Nephron (organoid): ENCODE data around the gene SCGB2B2.
"Not testable (repeated sequence)": the region's sequence is repeated elsewhere in the genome, so short reads cannot be mapped to it uniquely, and the experiment has no call there.

Source experiments
- H3K27ac Mint-ChIP-seq, 3 experiments: 2 replicates each; pipeline ENCODE4 v1.8.0; 2020; ENCODE audit warnings: mixed read lengths in 3 of 3, mild to moderate bottlenecking in 2 of 3, moderate library complexity in 1 of 3
- H3K27me3 Mint-ChIP-seq: 2 replicates; pipeline ENCODE4 v1.8.0; 2021; ENCODE audit warnings: low read depth, mild to moderate bottlenecking, moderate library complexity, mixed read lengths
- H3K36me3 Mint-ChIP-seq: 2 replicates; pipeline ENCODE4 v1.8.0; 2020; ENCODE audit warnings: low read depth, mixed read lengths
- H3K4me1 Mint-ChIP-seq: 2 replicates; pipeline ENCODE4 v1.8.0; 2020; ENCODE audit warnings: mixed read lengths
- H3K4me3 Mint-ChIP-seq, 3 experiments: 2 replicates each; pipeline ENCODE4 v1.8.0; 2020; ENCODE audit warnings: mild to moderate bottlenecking in 3 of 3, mixed read lengths in 3 of 3, moderate library complexity in 2 of 3
- H3K9me3 Mint-ChIP-seq: 2 replicates; pipeline ENCODE4 v1.8.0; 2020; ENCODE audit warnings: mixed read lengths
- TF ChIP-seq, protein P1 (sequence below), 3 experiments: fragments of 200-600 bp; sonication (generic); IDR thresholded peaks; one replicate each; pipeline ENCODE4 v1.5.0; 2021; ENCODE audit warnings: antibody characterized with exemption in 3 of 3; ENCODE audit not compliant: unreplicated experiment in 3 of 3

The SCGB2B2 gene

DNA sequence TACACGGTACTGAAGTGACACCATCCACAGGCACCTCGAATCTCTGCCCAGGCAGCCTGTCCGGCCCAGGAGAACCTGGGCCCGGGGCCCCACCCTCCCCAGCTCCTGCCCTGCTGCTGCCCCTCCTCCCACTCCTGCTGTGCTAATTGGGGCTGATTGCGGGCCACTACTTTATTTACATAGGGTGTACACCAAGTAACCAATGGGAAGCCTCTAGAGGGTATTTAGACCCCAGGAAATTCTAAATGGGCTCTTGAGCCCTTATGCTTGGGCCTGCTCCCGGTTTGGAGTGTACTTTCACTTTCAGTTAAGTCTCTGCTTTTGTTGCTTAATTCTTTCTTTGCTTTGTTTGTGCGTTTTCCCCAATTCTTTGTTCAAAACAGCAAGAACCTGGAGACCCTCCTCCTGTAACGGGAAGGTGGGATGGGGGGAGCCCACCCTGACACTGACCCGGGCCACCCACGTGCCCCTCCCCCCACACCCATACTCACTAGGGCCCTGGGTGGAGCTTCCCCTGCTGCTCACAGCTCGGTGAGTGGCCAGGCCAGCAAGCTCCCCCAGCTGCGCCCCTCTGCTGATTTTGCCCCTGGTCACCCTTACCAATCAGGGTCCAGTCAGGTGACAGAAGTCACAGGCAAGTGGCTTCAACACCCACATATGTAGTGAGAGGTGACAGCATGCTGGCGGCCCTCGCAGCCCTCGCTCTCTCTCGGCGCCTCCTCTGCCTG is 9.4 kb downstream of the SCGB2B2 start:
- TF ChIP-seq, protein P1, sequence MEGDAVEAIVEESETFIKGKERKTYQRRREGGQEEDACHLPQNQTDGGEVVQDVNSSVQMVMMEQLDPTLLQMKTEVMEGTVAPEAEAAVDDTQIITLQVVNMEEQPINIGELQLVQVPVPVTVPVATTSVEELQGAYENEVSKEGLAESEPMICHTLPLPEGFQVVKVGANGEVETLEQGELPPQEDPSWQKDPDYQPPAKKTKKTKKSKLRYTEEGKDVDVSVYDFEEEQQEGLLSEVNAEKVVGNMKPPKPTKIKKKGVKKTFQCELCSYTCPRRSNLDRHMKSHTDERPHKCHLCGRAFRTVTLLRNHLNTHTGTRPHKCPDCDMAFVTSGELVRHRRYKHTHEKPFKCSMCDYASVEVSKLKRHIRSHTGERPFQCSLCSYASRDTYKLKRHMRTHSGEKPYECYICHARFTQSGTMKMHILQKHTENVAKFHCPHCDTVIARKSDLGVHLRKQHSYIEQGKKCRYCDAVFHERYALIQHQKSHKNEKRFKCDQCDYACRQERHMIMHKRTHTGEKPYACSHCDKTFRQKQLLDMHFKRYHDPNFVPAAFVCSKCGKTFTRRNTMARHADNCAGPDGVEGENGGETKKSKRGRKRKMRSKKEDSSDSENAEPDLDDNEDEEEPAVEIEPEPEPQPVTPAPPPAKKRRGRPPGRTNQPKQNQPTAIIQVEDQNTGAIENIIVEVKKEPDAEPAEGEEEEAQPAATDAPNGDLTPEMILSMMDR (IDR thresholded peaks at IDR 0.05; ENCODE audit: unreplicated experiment in 3 of 3): no peak
- H3K4me1 Mint-ChIP-seq: no peaks in the 10 kb centered on the region
- no peaks in the 10 kb centered on the region for H3K36me3 Mint-ChIP-seq
- H3K27me3 Mint-ChIP-seq: peaks cover 4% of the 10 kb centered on the region
- no peak overlapping the region for H3K4me3 Mint-ChIP-seq
- no peak overlapping the region for H3K27ac Mint-ChIP-seq
- no peaks in the 10 kb centered on the region for H3K9me3 Mint-ChIP-seq

DNA sequence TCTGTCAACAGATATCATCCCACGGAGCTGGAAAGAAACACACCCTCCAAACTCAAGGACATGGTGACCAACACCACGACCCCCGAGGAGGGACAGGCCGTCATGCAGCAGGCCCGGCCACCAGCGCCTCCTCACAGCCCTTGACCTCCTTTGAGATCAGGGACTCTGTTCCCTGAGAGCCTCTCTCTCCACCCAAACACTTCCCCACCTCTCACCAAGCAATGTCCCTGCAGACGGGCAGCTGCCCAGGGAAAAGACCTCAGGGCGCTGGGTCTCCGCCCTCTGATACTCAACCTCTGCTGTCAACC is 10.0 kb downstream of the SCGB2B2 start:
- H3K27me3 Mint-ChIP-seq: peaks cover 4% of the 10 kb centered on the region
- no peaks in the 10 kb centered on the region for H3K9me3 Mint-ChIP-seq
- no peaks in the 10 kb centered on the region for H3K4me1 Mint-ChIP-seq
- TF ChIP-seq, protein P1 (IDR thresholded peaks at IDR 0.05; ENCODE audit: unreplicated experiment in 3 of 3): no peak
- no peak overlapping the region for H3K27ac Mint-ChIP-seq
- H3K36me3 Mint-ChIP-seq: no peaks in the 10 kb centered on the region
- H3K4me3 Mint-ChIP-seq: no peak overlapping the region

DNA sequence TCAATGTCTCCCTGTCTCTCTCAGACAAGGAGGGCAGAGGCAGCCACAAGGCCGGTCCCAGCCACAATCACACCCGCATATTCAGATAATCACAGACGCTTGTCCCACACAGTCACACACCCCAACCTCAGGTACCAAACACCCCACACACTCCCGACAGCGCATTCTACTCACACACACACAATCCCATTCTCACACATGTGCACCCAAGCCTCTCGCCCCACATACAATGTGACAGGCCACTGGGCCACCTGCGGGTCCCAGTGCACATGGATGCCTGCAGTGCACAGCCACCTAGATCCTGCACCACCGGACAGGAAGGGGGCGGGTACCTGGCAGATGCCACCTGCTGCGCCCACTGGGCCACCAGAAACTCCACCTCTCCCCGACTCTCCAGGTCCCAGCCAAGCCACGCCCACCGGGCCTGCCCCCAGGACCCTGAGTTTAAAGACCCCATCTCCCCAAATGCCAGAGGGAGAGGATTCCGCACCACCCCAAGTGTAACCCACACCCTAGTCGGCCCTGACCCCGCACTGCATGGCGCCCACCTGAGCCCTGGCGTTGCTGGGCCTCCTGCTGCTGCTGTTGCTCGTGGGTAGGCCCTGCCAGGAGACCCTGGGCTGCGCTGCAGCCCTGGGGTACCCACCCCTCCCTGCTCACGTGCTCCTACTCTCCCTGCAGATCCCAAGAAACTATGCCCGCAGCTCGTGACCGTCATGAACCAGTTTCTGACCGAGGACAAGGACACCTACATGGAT is 10.6 kb downstream of the SCGB2B2 start:
- Mint-ChIP-seq H3K4me3 (no peak overlapping the region), H3K36me3 (no peaks in the 10 kb centered on the region), H3K27ac (no peak overlapping the region), H3K27me3 (peaks cover 4% of the 10 kb centered on the region), H3K4me1 (no peaks in the 10 kb centered on the region), H3K9me3 (no peaks in the 10 kb centered on the region)
- TF ChIP-seq, protein P1 (IDR thresholded peaks at IDR 0.05; ENCODE audit: unreplicated experiment in 3 of 3): no peak

DNA sequence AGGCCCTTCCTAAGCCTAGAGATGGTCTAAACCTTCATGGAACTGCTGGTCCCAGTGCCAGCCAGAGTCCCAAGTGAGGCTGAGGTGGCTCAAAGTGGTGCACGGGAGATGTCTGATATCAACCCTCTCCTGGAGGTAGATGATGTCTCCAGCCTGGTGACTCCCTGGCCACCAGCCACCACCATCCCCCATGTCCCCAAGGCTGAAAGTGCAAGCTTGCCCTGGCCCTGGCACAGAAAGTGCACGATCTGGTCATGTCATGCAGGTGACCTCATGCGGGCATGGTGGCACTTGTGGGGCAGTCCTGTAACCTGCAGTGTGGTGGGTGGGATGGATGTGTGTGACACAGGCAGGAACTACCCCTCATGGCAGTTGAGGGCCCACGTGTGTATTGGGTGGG is 11.7 kb downstream of the SCGB2B2 start:
- not testable (repeated sequence) for H3K27ac Mint-ChIP-seq, H3K4me3 Mint-ChIP-seq, H3K9me3 Mint-ChIP-seq, H3K27me3 Mint-ChIP-seq, H3K36me3 Mint-ChIP-seq, H3K4me1 Mint-ChIP-seq

DNA sequence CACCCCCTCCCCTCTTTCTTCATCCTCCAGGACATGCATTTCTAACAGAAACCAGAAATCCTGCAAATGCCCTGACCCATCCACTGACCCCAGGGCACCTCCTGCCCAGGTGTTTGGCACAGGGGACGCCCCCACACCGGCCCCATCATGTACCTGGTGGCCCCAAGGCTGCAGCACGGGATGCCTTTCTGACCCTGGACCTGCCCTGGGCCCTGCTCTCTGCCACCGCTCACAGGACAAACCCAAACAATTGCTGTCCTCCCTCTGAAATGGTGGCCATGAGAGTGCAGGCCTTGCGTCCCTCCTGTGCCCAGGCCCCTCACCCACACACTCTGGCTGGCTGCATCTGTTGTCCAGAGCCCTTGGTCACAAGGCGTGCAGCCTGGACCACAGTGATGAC is 12.1 kb downstream of the SCGB2B2 start:
- Mint-ChIP-seq H3K36me3 (no peaks in the 10 kb centered on the region), H3K4me3 (no peak overlapping the region), H3K4me1 (no peaks in the 10 kb centered on the region), H3K27ac (no peak overlapping the region), H3K9me3 (no peaks in the 10 kb centered on the region), H3K27me3 (peaks cover 8% of the 10 kb centered on the region)
- TF ChIP-seq, protein P1 (IDR thresholded peaks at IDR 0.05; ENCODE audit: unreplicated experiment in 3 of 3): no peak

DNA sequence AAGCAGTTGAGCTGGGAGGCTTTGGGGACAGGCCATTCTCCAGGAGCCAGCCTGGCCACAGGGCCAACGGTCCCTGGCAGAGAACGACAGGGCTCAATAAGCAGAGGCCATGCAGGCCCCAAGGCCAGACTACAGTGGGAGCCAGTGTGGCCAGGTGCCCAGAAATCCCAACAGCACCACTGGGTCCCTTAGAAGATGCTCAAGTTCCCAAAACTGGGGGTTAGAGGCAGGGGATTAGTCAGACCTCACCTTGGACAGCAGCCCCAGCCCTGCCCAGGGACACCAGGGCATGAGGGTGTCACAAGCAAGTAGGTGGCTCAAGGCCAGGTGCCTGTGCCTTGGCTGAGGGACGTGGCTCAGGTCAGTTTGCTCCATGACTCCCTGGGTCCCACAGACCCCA is 12.8 kb downstream of the SCGB2B2 start:
- no peak overlapping the region for H3K4me3 Mint-ChIP-seq
- H3K27ac Mint-ChIP-seq: no peak overlapping the region
- TF ChIP-seq, protein P1 (IDR thresholded peaks at IDR 0.05; ENCODE audit: unreplicated experiment in 3 of 3): no peak
- H3K4me1 Mint-ChIP-seq: no peaks in the 10 kb centered on the region
- H3K36me3 Mint-ChIP-seq: no peaks in the 10 kb centered on the region
- no peaks in the 10 kb centered on the region for H3K9me3 Mint-ChIP-seq
- H3K27me3 Mint-ChIP-seq: peaks cover 8% of the 10 kb centered on the region
